SK-N-SH treated with all-trans-retinoic acid at 6 μM for 48 hours (cell line): ENCODE measurements around the gene DIP2C.

Source experiments
- ATAC-seq: fragments of 200-7000 bp; cut with Tn5 transposase; 3 replicates; pipeline ENCODE4 v1.9.1; 2020; ENCODE audit warnings: mild to moderate bottlenecking, moderate library complexity
- ARNTL ChIP-seq: fragments of 450-650 bp; formaldehyde crosslinking; IDR thresholded peaks from 2 replicates; pipeline ENCODE4 v1.5.0; 2020; ENCODE audit warnings: low read depth, mild to moderate bottlenecking, moderate library complexity, borderline replicate concordance
- BACH2 ChIP-seq: fragments of 250-450 bp; sonication (Bioruptor Pico); IDR thresholded peaks from 2 replicates; pipeline ENCODE4 v1.9.0; 2021; ENCODE audit warnings: mild to moderate bottlenecking, borderline replicate concordance
- CSDC2 ChIP-seq: fragments of 250-450 bp; sonication (Bioruptor Pico); IDR thresholded peaks from 2 replicates; pipeline ENCODE4 v1.5.0; 2020; ENCODE audit warnings: mild to moderate bottlenecking, moderate library complexity
- ESRRG ChIP-seq: fragments of 250-450 bp; sonication (Bioruptor Pico); IDR thresholded peaks from 2 replicates; pipeline ENCODE4 v1.6.1; 2021; ENCODE audit warnings: mild to moderate bottlenecking
- ISL1 ChIP-seq: fragments of 250-450 bp; sonication (Bioruptor Pico); IDR thresholded peaks from 2 replicates; pipeline ENCODE4 v2.1.2; 2022; ENCODE audit warnings: mild to moderate bottlenecking, moderate library complexity
- OSR1 ChIP-seq: fragments of 250-450 bp; sonication (Bioruptor Pico); IDR thresholded peaks from 2 replicates; pipeline ENCODE4 v1.8.0; 2022; ENCODE audit warnings: moderate library complexity, mild to moderate bottlenecking, inconsistent platforms
- PPARA ChIP-seq: fragments of 250-450 bp; sonication (Bioruptor Pico); IDR thresholded peaks from 2 replicates; pipeline ENCODE4 v1.5.0; 2020; ENCODE audit warnings: mild to moderate bottlenecking, borderline replicate concordance
- RARB ChIP-seq: fragments of 250-450 bp; sonication (Bioruptor Pico); IDR thresholded peaks from 2 replicates; pipeline ENCODE4 v1.8.0; 2021; ENCODE audit warnings: mild to moderate bottlenecking, moderate library complexity
- SNAI2 ChIP-seq: fragments of 250-450 bp; sonication (Bioruptor Pico); IDR thresholded peaks from 2 replicates; pipeline ENCODE4 v1.5.0; 2020; ENCODE audit warnings: mild to moderate bottlenecking, moderate library complexity
- TCF4 ChIP-seq: fragments of 250-450 bp; sonication (Bioruptor Pico); IDR thresholded peaks from 2 replicates; pipeline ENCODE4 v1.8.0; 2021; ENCODE audit warnings: mild to moderate bottlenecking, moderate library complexity, borderline replicate concordance
- TOX ChIP-seq: fragments of 250-450 bp; sonication (Bioruptor Pico); IDR thresholded peaks from 2 replicates; pipeline ENCODE4 v1.8.0; 2021; ENCODE audit warnings: mild to moderate bottlenecking, moderate library complexity, borderline replicate concordance
- ZC3H10 ChIP-seq: fragments of 250-450 bp; sonication (Bioruptor Pico); IDR thresholded peaks from 2 replicates; pipeline ENCODE4 v1.5.1; 2021; ENCODE audit warnings: mild to moderate bottlenecking, moderate library complexity
- ZFP3 ChIP-seq: fragments of 250-450 bp; sonication (Bioruptor Pico); IDR thresholded peaks from 2 replicates; pipeline ENCODE4 v1.5.0; 2020; ENCODE audit warnings: mild to moderate bottlenecking, moderate library complexity
- ZFP30 ChIP-seq: fragments of 450-650 bp; formaldehyde crosslinking; IDR thresholded peaks from 2 replicates; pipeline ENCODE4 v1.5.0; 2022; ENCODE audit warnings: mild to moderate bottlenecking, moderate library complexity
- ZNF565 ChIP-seq: fragments of 450-650 bp; formaldehyde crosslinking; conservative IDR thresholded peaks from 2 replicates; pipeline ENCODE4 v1.5.0; 2020; ENCODE audit warnings: low read depth, mild to moderate bottlenecking, moderate library complexity
- ZNF8 ChIP-seq: fragments of 450-650 bp; formaldehyde crosslinking; IDR thresholded peaks from 2 replicates; pipeline ENCODE4 v1.5.0; 2020; ENCODE audit warnings: mild to moderate bottlenecking, moderate library complexity
- TF ChIP-seq, protein P1 (sequence below): fragments of 250-450 bp; sonication (Bioruptor Pico); IDR thresholded peaks from 2 replicates; pipeline ENCODE4 v1.8.0; 2021; ENCODE audit warnings: low read depth, mild to moderate bottlenecking, moderate library complexity, borderline replicate concordance
- TF ChIP-seq, protein P2 (sequence below): fragments of 250-450 bp; sonication (Bioruptor Pico); IDR thresholded peaks from 2 replicates; pipeline ENCODE4 v1.8.0; 2020; ENCODE audit warnings: mild to moderate bottlenecking, moderate library complexity, borderline replicate concordance
- TF ChIP-seq, protein P3 (sequence below): fragments of 250-450 bp; sonication (Bioruptor Pico); IDR thresholded peaks from 2 replicates; pipeline ENCODE4 v1.5.1; 2020; ENCODE audit warnings: low read depth, mild to moderate bottlenecking, moderate library complexity
- TF ChIP-seq, protein P4 (sequence below): fragments of 250-450 bp; sonication (Bioruptor Pico); IDR thresholded peaks from 2 replicates; pipeline ENCODE4 v1.5.0; 2020; ENCODE audit warnings: mild to moderate bottlenecking, moderate library complexity
- TF ChIP-seq, protein P5 (sequence below): fragments of 250-450 bp; sonication (Bioruptor Pico); IDR thresholded peaks from 2 replicates; pipeline ENCODE4 v1.5.1; 2021; ENCODE audit warnings: mild to moderate bottlenecking, moderate library complexity

DIP2C gene

DNA sequence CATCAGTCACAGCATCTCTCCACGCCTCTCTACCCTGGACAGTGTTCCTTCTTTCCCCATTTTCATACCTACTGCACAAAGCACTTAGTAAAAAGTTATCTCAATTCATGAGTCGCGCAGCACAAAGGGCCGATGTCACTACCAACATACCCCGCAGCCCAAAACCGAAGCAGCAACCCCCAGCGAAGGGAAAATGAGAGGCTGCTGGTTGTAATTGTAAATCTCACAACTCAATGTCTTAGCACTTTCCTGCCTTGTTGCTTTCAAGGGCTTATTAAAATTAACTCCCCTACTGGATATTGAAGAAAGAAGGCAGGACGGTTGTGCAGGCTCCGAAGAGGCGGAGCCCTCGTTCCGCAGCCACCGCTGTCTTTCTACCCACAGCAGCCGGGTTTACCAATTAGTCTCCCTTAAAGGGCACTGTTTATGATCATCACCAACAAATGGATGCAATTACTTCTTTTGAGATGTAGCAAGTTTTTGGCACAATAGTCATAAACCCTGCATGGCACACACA is 6.5 kb downstream of the DIP2C start:
- peak; percentile 78 for ATAC-seq
- TF ChIP-seq ZFP3 (CRISPR knock-in tag) (no peak), PPARA (CRISPR knock-in tag) (no peak)
- TF ChIP-seq, all 23 proteins: peak for 0

DNA sequence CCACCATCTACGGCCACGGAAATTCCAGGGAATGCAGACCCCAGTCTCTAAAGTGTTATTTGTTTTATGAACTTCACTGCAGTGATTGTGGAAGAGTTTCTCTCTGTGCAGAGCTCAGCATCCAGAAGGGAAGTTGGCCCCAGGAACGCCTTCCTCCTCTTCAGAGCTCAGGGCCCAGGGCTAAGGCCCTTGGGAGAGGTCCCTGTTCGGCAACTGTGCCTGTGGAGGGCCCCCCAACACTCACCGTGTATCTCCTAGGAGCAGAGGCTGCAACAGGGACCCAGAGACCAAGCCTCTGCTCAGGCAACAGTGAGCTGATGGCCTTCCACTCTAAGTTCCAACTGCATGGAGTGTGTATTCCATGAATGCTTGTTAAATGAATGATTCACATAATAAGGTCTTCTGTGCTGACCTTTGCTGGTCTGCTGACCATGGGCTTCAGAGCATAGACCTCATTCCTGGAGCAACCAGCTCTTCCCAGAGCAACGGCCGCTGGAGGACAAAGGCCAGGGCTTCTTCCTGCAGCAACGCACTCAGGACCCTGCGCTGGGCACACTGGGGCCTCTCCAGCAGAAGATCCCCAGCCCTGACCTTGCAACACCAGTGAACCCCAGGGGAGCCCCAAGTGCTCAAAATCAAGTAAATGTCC is 7.7 kb downstream of the DIP2C start:
- no peak for ATAC-seq
- no peak for TF ChIP-seq RARB (CRISPR knock-in tag)
- TF ChIP-seq CSDC2 (CRISPR knock-in tag) = no peak
- TF ChIP-seq ZNF565 (CRISPR knock-in tag) = no peak
- no peak for TF ChIP-seq ZFP30 (CRISPR knock-in tag)
- no peak for TF ChIP-seq ZNF8 (CRISPR knock-in tag)
- no peak for TF ChIP-seq SNAI2
- no peak for TF ChIP-seq TOX
- TF ChIP-seq ZC3H10 (CRISPR knock-in tag) = no peak
- TF ChIP-seq, protein P1, sequence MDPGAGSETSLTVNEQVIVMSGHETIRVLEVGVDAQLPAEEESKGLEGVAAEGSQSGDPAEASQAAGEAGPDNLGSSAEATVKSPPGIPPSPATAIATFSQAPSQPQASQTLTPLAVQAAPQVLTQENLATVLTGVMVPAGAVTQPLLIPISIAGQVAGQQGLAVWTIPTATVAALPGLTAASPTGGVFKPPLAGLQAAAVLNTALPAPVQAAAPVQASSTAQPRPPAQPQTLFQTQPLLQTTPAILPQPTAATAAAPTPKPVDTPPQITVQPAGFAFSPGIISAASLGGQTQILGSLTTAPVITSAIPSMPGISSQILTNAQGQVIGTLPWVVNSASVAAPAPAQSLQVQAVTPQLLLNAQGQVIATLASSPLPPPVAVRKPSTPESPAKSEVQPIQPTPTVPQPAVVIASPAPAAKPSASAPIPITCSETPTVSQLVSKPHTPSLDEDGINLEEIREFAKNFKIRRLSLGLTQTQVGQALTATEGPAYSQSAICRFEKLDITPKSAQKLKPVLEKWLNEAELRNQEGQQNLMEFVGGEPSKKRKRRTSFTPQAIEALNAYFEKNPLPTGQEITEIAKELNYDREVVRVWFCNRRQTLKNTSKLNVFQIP (CRISPR knock-in tag) = no peak
- TF ChIP-seq ZFP3 (CRISPR knock-in tag) = no peak
- no peak for TF ChIP-seq ISL1 (CRISPR knock-in tag)
- TF ChIP-seq ESRRG (CRISPR knock-in tag) = no peak
- no peak for TF ChIP-seq TCF4
- TF ChIP-seq, protein P2, sequence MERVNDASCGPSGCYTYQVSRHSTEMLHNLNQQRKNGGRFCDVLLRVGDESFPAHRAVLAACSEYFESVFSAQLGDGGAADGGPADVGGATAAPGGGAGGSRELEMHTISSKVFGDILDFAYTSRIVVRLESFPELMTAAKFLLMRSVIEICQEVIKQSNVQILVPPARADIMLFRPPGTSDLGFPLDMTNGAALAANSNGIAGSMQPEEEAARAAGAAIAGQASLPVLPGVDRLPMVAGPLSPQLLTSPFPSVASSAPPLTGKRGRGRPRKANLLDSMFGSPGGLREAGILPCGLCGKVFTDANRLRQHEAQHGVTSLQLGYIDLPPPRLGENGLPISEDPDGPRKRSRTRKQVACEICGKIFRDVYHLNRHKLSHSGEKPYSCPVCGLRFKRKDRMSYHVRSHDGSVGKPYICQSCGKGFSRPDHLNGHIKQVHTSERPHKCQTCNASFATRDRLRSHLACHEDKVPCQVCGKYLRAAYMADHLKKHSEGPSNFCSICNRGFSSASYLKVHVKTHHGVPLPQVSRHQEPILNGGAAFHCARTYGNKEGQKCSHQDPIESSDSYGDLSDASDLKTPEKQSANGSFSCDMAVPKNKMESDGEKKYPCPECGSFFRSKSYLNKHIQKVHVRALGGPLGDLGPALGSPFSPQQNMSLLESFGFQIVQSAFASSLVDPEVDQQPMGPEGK = no peak
- TF ChIP-seq OSR1 (CRISPR knock-in tag) = no peak

DNA sequence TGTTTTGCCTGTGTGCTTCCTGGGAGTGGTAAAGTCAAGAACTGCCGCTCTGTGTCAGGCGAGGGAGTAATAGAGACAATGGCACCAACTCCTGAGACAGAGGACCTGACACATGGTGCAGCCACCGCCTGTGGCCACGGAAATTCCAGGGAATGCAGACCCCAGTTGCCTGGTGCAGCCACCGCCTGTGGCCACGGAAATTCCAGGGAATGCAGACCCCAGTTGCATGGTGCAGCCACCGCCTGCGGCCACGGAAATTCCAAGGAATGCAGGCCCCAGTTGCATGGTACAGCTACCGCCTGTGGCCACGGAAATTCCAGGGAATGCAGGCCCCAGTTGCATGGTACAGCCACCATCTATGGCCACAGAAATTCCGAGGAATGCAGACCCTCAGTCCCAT is 8.7 kb downstream of the DIP2C start:
- TF ChIP-seq ZFP30 (CRISPR knock-in tag) (no peak), ZFP3 (CRISPR knock-in tag) (no peak), TCF4 (no peak), SNAI2 (no peak)
- no peak for ATAC-seq

DNA sequence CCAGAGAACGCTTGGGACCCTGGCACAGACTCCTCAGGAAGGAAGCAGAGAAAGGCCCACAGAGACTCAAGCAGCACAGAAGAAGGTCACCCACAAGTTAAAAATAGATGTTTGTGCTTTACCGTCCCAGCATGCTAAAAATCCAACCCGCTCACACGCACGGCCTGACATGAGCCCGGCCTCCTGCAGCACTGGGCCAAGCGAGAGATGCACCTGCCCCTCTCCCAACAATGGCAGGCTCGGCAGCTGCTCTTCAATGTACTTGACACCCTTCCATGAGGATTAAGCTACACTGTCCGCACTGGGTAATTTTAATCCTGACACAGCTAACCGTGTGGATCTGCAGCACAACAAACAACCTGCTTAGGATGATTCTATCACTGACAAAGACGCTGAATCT is 9.3 kb downstream of the DIP2C start:
- no peak for ATAC-seq
- TF ChIP-seq, protein P3, sequence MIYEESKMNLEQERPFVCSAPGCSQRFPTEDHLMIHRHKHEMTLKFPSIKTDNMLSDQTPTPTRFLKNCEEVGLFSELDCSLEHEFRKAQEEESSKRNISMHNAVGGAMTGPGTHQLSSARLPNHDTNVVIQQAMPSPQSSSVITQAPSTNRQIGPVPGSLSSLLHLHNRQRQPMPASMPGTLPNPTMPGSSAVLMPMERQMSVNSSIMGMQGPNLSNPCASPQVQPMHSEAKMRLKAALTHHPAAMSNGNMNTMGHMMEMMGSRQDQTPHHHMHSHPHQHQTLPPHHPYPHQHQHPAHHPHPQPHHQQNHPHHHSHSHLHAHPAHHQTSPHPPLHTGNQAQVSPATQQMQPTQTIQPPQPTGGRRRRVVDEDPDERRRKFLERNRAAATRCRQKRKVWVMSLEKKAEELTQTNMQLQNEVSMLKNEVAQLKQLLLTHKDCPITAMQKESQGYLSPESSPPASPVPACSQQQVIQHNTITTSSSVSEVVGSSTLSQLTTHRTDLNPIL (CRISPR knock-in tag) = no peak
- no peak for TF ChIP-seq CSDC2 (CRISPR knock-in tag)
- TF ChIP-seq SNAI2 = no peak
- TF ChIP-seq RARB (CRISPR knock-in tag) = no peak
- TF ChIP-seq, protein P2 = no peak
- no peak for TF ChIP-seq ZFP30 (CRISPR knock-in tag)
- no peak for TF ChIP-seq OSR1 (CRISPR knock-in tag)
- TF ChIP-seq, all 23 proteins: peak for 0

DNA sequence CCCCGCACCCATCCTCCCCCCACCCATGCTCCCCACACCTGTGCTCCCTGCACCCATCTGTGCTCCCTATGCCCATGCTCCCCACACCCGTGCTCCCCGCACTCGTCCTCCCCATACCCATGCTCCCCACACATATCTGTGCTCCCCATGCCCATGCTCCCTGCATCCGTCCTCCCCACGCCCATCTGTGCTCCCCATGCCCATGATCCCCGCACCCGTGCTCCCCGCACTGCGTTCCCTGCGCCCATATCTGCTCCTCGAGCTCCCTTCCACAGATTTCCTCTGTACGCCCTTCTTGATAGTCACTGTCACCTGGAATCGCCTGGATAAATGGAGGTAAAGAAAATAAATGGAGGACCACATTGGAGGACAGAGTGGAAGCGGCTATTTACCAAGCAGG is 9.9 kb downstream of the DIP2C start:
- ATAC-seq = no peak
- no peak for TF ChIP-seq OSR1 (CRISPR knock-in tag)
- TF ChIP-seq ZC3H10 (CRISPR knock-in tag) = no peak
- TF ChIP-seq, protein P3 (CRISPR knock-in tag) = no peak
- no peak for TF ChIP-seq ZNF565 (CRISPR knock-in tag)
- no peak for TF ChIP-seq ARNTL (CRISPR knock-in tag)
- TF ChIP-seq, protein P4, sequence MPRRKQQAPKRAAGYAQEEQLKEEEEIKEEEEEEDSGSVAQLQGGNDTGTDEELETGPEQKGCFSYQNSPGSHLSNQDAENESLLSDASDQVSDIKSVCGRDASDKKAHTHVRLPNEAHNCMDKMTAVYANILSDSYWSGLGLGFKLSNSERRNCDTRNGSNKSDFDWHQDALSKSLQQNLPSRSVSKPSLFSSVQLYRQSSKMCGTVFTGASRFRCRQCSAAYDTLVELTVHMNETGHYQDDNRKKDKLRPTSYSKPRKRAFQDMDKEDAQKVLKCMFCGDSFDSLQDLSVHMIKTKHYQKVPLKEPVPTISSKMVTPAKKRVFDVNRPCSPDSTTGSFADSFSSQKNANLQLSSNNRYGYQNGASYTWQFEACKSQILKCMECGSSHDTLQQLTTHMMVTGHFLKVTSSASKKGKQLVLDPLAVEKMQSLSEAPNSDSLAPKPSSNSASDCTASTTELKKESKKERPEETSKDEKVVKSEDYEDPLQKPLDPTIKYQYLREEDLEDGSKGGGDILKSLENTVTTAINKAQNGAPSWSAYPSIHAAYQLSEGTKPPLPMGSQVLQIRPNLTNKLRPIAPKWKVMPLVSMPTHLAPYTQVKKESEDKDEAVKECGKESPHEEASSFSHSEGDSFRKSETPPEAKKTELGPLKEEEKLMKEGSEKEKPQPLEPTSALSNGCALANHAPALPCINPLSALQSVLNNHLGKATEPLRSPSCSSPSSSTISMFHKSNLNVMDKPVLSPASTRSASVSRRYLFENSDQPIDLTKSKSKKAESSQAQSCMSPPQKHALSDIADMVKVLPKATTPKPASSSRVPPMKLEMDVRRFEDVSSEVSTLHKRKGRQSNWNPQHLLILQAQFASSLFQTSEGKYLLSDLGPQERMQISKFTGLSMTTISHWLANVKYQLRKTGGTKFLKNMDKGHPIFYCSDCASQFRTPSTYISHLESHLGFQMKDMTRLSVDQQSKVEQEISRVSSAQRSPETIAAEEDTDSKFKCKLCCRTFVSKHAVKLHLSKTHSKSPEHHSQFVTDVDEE = no peak
- TF ChIP-seq, protein P5, sequence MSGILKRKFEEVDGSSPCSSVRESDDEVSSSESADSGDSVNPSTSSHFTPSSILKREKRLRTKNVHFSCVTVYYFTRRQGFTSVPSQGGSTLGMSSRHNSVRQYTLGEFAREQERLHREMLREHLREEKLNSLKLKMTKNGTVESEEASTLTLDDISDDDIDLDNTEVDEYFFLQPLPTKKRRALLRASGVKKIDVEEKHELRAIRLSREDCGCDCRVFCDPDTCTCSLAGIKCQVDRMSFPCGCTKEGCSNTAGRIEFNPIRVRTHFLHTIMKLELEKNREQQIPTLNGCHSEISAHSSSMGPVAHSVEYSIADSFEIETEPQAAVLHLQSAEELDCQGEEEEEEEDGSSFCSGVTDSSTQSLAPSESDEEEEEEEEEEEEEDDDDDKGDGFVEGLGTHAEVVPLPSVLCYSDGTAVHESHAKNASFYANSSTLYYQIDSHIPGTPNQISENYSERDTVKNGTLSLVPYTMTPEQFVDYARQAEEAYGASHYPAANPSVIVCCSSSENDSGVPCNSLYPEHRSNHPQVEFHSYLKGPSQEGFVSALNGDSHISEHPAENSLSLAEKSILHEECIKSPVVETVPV = no peak
- TF ChIP-seq ZNF8 (CRISPR knock-in tag) = no peak
- TF ChIP-seq CSDC2 (CRISPR knock-in tag) = no peak
- TF ChIP-seq TOX = no peak
- no peak for TF ChIP-seq SNAI2
- no peak for TF ChIP-seq BACH2 (CRISPR knock-in tag)
